ENCODE results near the gene HSPA12B.

Gene HSPA12B

GRCh38 chr20:3705491-3705969 lies 27.0 kb upstream of the HSPA12B start:
- WGBS, 2 experiments (ENCODE audit: insufficient coverage in 2 of 2) = 81 to 88% methylated on average over 10 to 13 of the region's 14 CpGs
- Histone ChIP-seq H3K36me3 (ENCODE audit: control insufficient read depth, insufficient read depth, low read length) (no peaks in the 10 kb centered on the region), H3K9me3 (ENCODE audit: control insufficient read depth, low read length) (no peaks in the 10 kb centered on the region), H3K4me3 (ENCODE audit: extremely low read depth, insufficient read depth, low read length, poor library complexity, severe bottlenecking) (no peak overlapping the region), H3K27ac (ENCODE audit: low read depth, low read length, severe bottlenecking) (no peak overlapping the region), H3K4me1 (ENCODE audit: control insufficient read depth, insufficient read depth, low read length, poor library complexity, severe bottlenecking) (no peaks in the 10 kb centered on the region)

GRCh38 chr20:3705970-3706739 lies 26.3 kb upstream of the HSPA12B start:
- Histone ChIP-seq H3K4me3 (ENCODE audit: extremely low read depth, insufficient read depth, low read length, poor library complexity, severe bottlenecking) (no peak overlapping the region), H3K36me3 (ENCODE audit: control insufficient read depth, insufficient read depth, low read length) (no peaks in the 10 kb centered on the region), H3K27ac (ENCODE audit: low read depth, low read length, severe bottlenecking) (no peak overlapping the region), H3K9me3 (ENCODE audit: control insufficient read depth, low read length) (no peaks in the 10 kb centered on the region), H3K4me1 (ENCODE audit: control insufficient read depth, insufficient read depth, low read length, poor library complexity, severe bottlenecking) (no peaks in the 10 kb centered on the region)
- 92 to 95% methylated on average over 21 to 24 of the region's 31 CpGs for WGBS, 2 experiments (ENCODE audit: insufficient coverage in 2 of 2)

- H3K4me3 ChIP-seq (ENCODE audit: extremely low read depth, insufficient read depth, low read length, poor library complexity, severe bottlenecking) = no peak overlapping the region
- H3K4me1 ChIP-seq (ENCODE audit: control insufficient read depth, insufficient read depth, low read length, poor library complexity, severe bottlenecking) = no peaks in the 10 kb centered on the region
- no peak overlapping the region for H3K27ac ChIP-seq (ENCODE audit: low read depth, low read length, severe bottlenecking)
- 80 to 81% methylated on average over 7 to 9 of the region's 10 CpGs for WGBS, 2 experiments (ENCODE audit: insufficient coverage in 2 of 2)
- no peaks in the 10 kb centered on the region for H3K36me3 ChIP-seq (ENCODE audit: control insufficient read depth, insufficient read depth, low read length)
- H3K9me3 ChIP-seq (ENCODE audit: control insufficient read depth, low read length) = no peaks in the 10 kb centered on the region
Measured at GRCh38 chr20:3706774-3707507, 25.5 kb upstream of the HSPA12B start.

- Histone ChIP-seq H3K4me1 (ENCODE audit: control insufficient read depth, insufficient read depth, low read length, poor library complexity, severe bottlenecking) (no peaks in the 10 kb centered on the region), H3K4me3 (ENCODE audit: extremely low read depth, insufficient read depth, low read length, poor library complexity, severe bottlenecking) (no peak overlapping the region), H3K36me3 (ENCODE audit: control insufficient read depth, insufficient read depth, low read length) (no peaks in the 10 kb centered on the region), H3K27ac (ENCODE audit: low read depth, low read length, severe bottlenecking) (no peak overlapping the region), H3K9me3 (ENCODE audit: control insufficient read depth, low read length) (no peaks in the 10 kb centered on the region)
- WGBS, 2 experiments (ENCODE audit: insufficient coverage in 2 of 2) = 76 to 92% methylated on average over 3 of the region's 3 CpGs
Measured at GRCh38 chr20:3707508-3707899, 25.0 kb upstream of the HSPA12B start.

GRCh38 chr20:3710011-3710466 lies 22.4 kb upstream of the HSPA12B start:
- Histone ChIP-seq H3K27ac (ENCODE audit: low read depth, low read length, severe bottlenecking) (no peak overlapping the region), H3K36me3 (ENCODE audit: control insufficient read depth, insufficient read depth, low read length) (no peaks in the 10 kb centered on the region), H3K9me3 (ENCODE audit: control insufficient read depth, low read length) (no peaks in the 10 kb centered on the region), H3K4me3 (ENCODE audit: extremely low read depth, insufficient read depth, low read length, poor library complexity, severe bottlenecking) (no peak overlapping the region), H3K4me1 (ENCODE audit: control insufficient read depth, insufficient read depth, low read length, poor library complexity, severe bottlenecking) (no peaks in the 10 kb centered on the region)
- 84 to 88% methylated on average over 5 to 6 of the region's 6 CpGs for WGBS, 2 experiments (ENCODE audit: insufficient coverage in 2 of 2)

- WGBS, 2 experiments (ENCODE audit: insufficient coverage in 2 of 2) = 33 to 81% methylated on average over 7 to 9 of the region's 18 CpGs
- H3K36me3 ChIP-seq (ENCODE audit: control insufficient read depth, insufficient read depth, low read length) = no peaks in the 10 kb centered on the region
- H3K27ac ChIP-seq (ENCODE audit: low read depth, low read length, severe bottlenecking) = no peak overlapping the region
- H3K9me3 ChIP-seq (ENCODE audit: control insufficient read depth, low read length) = no peaks in the 10 kb centered on the region
- no peak overlapping the region for H3K4me3 ChIP-seq (ENCODE audit: extremely low read depth, insufficient read depth, low read length, poor library complexity, severe bottlenecking)
- no peaks in the 10 kb centered on the region for H3K4me1 ChIP-seq (ENCODE audit: control insufficient read depth, insufficient read depth, low read length, poor library complexity, severe bottlenecking)
Measured at GRCh38 chr20:3710703-3711483, 21.6 kb upstream of the HSPA12B start.

- no peak overlapping the region for H3K27ac ChIP-seq (ENCODE audit: low read depth, low read length, severe bottlenecking)
- H3K4me1 ChIP-seq (ENCODE audit: control insufficient read depth, insufficient read depth, low read length, poor library complexity, severe bottlenecking) = no peaks in the 10 kb centered on the region
- no peaks in the 10 kb centered on the region for H3K9me3 ChIP-seq (ENCODE audit: control insufficient read depth, low read length)
- H3K4me3 ChIP-seq (ENCODE audit: extremely low read depth, insufficient read depth, low read length, poor library complexity, severe bottlenecking) = no peak overlapping the region
- WGBS, 2 experiments (ENCODE audit: insufficient coverage in 2 of 2) = 95 to 97% methylated on average over 3 of the region's 4 CpGs
- H3K36me3 ChIP-seq (ENCODE audit: control insufficient read depth, insufficient read depth, low read length) = no peaks in the 10 kb centered on the region
Measured at GRCh38 chr20:3711484-3711941, 21.0 kb upstream of the HSPA12B start.

GRCh38 chr20:3712279-3712873 lies 20.1 kb upstream of the HSPA12B start, which contains the start of gene SIGLEC1:
Gene SIGLEC1 (minus strand): TSS chr20:3712600. CDS start chr20:3707128, 5,472 bp downstream.
- Histone ChIP-seq H3K4me3 (ENCODE audit: extremely low read depth, insufficient read depth, low read length, poor library complexity, severe bottlenecking) (no peak within 1 kb of the TSS), H3K9me3 (ENCODE audit: control insufficient read depth, low read length) (no peaks in the 10 kb centered on the region), H3K4me1 (ENCODE audit: control insufficient read depth, insufficient read depth, low read length, poor library complexity, severe bottlenecking) (no peaks in the 10 kb centered on the region), H3K36me3 (ENCODE audit: control insufficient read depth, insufficient read depth, low read length) (no peaks in the 10 kb centered on the region), H3K27ac (ENCODE audit: low read depth, low read length, severe bottlenecking) (no peak within 1 kb of the TSS)
- WGBS, 2 experiments (ENCODE audit: insufficient coverage in 2 of 2) = 94% methylated on average over 10 to 11 of the region's 15 CpGs

- H3K27ac ChIP-seq (ENCODE audit: low read depth, low read length, severe bottlenecking) = no peak overlapping the region
- 98 to 100% methylated on average over 2 to 4 of the region's 4 CpGs for WGBS, 2 experiments (ENCODE audit: insufficient coverage in 2 of 2)
- no peaks in the 10 kb centered on the region for H3K4me1 ChIP-seq (ENCODE audit: control insufficient read depth, insufficient read depth, low read length, poor library complexity, severe bottlenecking)
- H3K9me3 ChIP-seq (ENCODE audit: control insufficient read depth, low read length) = no peaks in the 10 kb centered on the region
- H3K36me3 ChIP-seq (ENCODE audit: control insufficient read depth, insufficient read depth, low read length) = no peaks in the 10 kb centered on the region
- H3K4me3 ChIP-seq (ENCODE audit: extremely low read depth, insufficient read depth, low read length, poor library complexity, severe bottlenecking) = no peak overlapping the region
Measured at GRCh38 chr20:3714092-3714491, 18.4 kb upstream of the HSPA12B start.

- 66 to 74% methylated on average over 4 of the region's 4 CpGs for WGBS, 2 experiments (ENCODE audit: insufficient coverage in 2 of 2)
- Histone ChIP-seq H3K27ac (ENCODE audit: low read depth, low read length, severe bottlenecking) (no peak overlapping the region), H3K4me1 (ENCODE audit: control insufficient read depth, insufficient read depth, low read length, poor library complexity, severe bottlenecking) (no peaks in the 10 kb centered on the region)
Measured at GRCh38 chr20:3716195-3716834, 16.2 kb upstream of the HSPA12B start.

More at GRCh38 chr20:3716195-3716834, 16.2 kb upstream of the HSPA12B start:
- Histone ChIP-seq H3K36me3 (ENCODE audit: control insufficient read depth, insufficient read depth, low read length) (no peaks in the 10 kb centered on the region), H3K4me3 (ENCODE audit: extremely low read depth, insufficient read depth, low read length, poor library complexity, severe bottlenecking) (no peak overlapping the region), H3K9me3 (ENCODE audit: control insufficient read depth, low read length) (no peaks in the 10 kb centered on the region)
